Measurements from ENCODE around the gene CCDC50.

DNA sequence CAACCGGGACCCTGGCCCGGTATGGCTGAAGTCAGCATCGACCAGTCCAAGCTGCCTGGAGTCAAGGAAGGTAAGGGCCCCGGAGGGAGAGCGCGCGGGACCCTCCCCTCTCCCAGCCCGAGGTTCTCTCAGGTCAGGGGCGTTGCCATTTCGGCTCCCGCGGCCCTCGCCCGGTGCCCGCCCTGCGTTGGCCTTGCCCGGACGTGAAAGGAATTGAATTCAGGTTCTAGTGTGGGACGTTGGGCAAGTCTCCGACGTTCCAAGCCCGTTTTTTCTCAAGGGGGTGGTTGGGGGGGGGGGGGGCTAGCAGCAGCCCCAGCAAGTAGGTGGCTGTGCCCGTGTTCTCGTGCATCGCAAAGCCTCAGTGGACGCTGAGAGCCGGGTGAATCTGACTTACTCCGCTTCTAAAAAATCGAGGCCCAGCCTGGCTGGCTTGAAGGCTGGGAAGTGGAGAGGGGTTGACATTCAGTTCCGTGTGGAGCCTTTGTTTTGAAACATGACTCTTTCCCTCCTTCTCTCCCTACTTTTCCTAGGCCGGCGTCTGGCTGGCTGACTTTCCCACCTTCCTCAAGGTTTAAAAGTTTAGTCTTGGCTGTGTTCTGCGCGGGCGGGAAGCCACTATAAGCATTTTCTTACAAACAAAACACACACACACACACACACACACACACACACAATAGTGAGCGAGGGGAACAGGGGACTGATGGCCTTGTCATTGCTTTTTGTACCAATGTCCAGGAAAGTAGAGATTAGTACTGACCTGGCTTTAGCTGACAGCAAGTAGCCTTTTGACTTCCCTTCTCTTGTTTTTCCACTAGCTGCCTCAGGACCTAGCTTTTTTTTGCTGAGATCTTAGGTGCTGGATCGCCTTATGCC, 698 bp downstream of the CCDC50 start, which contains the start of gene UTS2B:
- TF ChIP-seq, protein P1, sequence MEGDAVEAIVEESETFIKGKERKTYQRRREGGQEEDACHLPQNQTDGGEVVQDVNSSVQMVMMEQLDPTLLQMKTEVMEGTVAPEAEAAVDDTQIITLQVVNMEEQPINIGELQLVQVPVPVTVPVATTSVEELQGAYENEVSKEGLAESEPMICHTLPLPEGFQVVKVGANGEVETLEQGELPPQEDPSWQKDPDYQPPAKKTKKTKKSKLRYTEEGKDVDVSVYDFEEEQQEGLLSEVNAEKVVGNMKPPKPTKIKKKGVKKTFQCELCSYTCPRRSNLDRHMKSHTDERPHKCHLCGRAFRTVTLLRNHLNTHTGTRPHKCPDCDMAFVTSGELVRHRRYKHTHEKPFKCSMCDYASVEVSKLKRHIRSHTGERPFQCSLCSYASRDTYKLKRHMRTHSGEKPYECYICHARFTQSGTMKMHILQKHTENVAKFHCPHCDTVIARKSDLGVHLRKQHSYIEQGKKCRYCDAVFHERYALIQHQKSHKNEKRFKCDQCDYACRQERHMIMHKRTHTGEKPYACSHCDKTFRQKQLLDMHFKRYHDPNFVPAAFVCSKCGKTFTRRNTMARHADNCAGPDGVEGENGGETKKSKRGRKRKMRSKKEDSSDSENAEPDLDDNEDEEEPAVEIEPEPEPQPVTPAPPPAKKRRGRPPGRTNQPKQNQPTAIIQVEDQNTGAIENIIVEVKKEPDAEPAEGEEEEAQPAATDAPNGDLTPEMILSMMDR (IDR thresholded peaks at IDR 0.05; ENCODE audit: insufficient read depth, low read length, poor library complexity, severe bottlenecking): no peak
- TF ChIP-seq EZH2phosphoT487 (conservative IDR thresholded peaks at IDR 0.05; ENCODE audit: low read length): no peak

All from SU-DHL-6 (cell line).